Spleen (tissue), 7 donors: ENCODE measurements around the gene FNDC1.
"Not testable (repeated sequence)": the region's sequence is repeated elsewhere in the genome, so short reads cannot be mapped to it uniquely, and the experiment has no call there.

Experiments
- POLR2AphosphoS5 ChIP-seq, 3 donors: sonication (generic); formaldehyde crosslinking; IDR thresholded peaks; one replicate each; pipeline ENCODE4 v1.5.1; 2017; ENCODE audit warnings: antibody characterized with exemption in 3 of 3
- TF ChIP-seq, protein P1 (sequence below), 11 experiments: fragments of 200-600 bp in 7 of 11; fragments of 450-650 bp in 4 of 11; sonication (generic) in 4 of 11; IDR thresholded peaks in 8 of 11; conservative IDR thresholded peaks in 3 of 11; 1 replicate in 7 of 11; 2 replicates in 4 of 11; pipeline versions ENCODE4 v1.4.0 to v1.8.0; 2016 to 2021; ENCODE audit warnings: antibody characterized with exemption in 11 of 11, inconsistent platforms in 4 of 11, mild to moderate bottlenecking in 1 of 11
- donor health status: DM: no; HTN: no; CAD: no; lungs with moderate emphysema.
- donor health status: DM: no; HTN: no; CAD: no.
- donor health status: DM: no; HTN: no; CAD: no.

DNA sequence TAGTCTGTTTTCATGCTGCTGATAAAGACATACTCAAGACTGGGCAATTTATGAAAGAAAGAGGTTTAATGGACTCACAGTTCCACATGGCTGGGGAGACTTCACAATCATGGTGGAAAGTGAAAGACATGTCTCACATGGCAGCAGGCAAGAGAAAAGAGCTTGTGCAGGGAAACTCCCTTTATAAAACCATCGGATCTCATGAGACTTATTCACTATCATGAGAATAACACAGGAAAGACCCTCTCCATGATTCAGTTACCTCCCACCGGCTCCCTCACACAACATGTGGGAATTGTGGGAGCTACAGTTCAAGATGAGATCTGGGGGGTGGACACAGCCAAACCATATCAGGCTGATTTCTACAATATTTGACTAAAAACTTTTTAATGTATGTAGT lies 45.4 kb upstream of the FNDC1 start:
- TF ChIP-seq, protein P1, sequence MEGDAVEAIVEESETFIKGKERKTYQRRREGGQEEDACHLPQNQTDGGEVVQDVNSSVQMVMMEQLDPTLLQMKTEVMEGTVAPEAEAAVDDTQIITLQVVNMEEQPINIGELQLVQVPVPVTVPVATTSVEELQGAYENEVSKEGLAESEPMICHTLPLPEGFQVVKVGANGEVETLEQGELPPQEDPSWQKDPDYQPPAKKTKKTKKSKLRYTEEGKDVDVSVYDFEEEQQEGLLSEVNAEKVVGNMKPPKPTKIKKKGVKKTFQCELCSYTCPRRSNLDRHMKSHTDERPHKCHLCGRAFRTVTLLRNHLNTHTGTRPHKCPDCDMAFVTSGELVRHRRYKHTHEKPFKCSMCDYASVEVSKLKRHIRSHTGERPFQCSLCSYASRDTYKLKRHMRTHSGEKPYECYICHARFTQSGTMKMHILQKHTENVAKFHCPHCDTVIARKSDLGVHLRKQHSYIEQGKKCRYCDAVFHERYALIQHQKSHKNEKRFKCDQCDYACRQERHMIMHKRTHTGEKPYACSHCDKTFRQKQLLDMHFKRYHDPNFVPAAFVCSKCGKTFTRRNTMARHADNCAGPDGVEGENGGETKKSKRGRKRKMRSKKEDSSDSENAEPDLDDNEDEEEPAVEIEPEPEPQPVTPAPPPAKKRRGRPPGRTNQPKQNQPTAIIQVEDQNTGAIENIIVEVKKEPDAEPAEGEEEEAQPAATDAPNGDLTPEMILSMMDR (IDR thresholded peaks at IDR 0.05 in 8 of 11, conservative IDR thresholded peaks at IDR 0.05 in 3 of 11): not testable (repeated sequence)
- TF ChIP-seq POLR2AphosphoS5 (IDR thresholded peaks at IDR 0.05): not testable (repeated sequence)
